GM19468 (cell line): ENCODE results near the gene TACC3.

Experiments
- ATAC-seq: cut with Tn5 transposase; IDR thresholded peaks from one replicate; pipeline ENCODE4 v1.9.1; 2021; ENCODE audit warnings: mild to moderate bottlenecking, moderate library complexity, moderate number of reproducible peaks; ENCODE audit not compliant: unreplicated experiment; ENCODE audit errors: extremely low read depth

TACC3 gene

DNA sequence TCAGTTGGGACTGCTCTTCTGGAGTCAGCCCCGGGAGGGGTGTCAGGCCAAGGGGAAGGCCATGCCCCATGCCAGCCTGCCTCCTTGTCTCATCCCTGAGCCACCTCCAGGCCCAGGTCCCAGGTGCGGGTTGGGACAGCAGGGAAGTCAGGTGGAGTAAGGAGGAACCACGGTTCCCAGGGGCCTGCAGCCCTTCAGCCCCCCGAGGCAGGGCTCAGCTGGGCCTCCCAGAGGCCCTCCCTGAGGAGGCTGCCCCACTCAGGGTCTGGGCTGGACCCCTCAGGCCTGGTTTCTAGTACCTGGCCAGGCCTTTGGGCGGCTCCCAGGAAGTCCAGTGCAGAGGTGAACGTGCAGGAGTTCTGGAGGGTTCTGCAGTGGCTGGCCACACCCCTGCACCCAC, 48.4 kb downstream of the TACC3 start:
- no peak for ATAC-seq

DNA sequence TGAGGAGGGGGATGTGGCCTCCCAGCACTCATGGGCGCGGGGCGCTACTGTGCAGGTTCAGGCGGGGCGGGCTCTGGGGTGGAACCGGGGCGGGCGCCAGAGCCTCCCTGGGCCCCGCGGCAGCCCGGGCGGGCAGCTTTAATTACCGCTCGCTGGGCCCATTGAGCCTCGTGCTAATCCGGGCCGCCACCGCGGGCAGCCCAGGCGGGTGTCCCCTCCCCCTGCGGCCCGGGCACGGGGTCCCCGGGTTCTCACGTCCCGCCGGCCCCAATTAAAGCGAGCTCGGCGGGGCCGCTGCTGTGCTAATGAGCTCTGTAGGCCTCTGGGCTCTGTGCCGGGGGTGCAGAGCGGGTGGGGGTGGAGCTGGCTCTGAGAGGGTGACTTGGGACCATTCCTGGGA, 48.9 kb downstream of the TACC3 start:
- no peak for ATAC-seq

- ATAC-seq: no peak
These were observed 49.5 kb downstream of the TACC3 start for GRCh38 chr4:1770791-1771231.

GRCh38 chr4:1771555-1772305, 50.4 kb downstream of the TACC3 start:
- no peak for ATAC-seq

GRCh38 chr4:1772853-1773538, 51.7 kb downstream of the TACC3 start:
- ATAC-seq: no peak

DNA sequence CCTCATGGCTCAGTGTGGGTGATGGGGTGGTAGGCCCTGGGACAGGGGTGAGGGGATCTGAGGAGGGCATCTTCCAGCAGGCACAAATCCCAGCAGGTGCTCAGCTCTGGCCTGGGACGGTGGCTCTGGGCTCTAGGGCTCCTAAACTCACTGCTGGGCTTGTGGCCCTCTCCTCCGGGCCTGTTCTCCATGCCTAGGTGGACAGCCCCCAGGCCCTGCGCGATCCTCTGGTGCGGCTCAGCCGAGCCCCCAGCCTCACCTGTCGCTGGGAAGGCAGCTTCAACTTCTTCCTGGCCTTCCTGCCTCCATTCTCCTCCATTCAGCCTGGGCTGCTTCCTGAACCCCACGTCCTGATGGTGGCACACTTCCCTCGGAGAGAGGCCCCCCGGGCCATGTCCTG, 52.4 kb downstream of the TACC3 start:
- ATAC-seq: no peak

DNA sequence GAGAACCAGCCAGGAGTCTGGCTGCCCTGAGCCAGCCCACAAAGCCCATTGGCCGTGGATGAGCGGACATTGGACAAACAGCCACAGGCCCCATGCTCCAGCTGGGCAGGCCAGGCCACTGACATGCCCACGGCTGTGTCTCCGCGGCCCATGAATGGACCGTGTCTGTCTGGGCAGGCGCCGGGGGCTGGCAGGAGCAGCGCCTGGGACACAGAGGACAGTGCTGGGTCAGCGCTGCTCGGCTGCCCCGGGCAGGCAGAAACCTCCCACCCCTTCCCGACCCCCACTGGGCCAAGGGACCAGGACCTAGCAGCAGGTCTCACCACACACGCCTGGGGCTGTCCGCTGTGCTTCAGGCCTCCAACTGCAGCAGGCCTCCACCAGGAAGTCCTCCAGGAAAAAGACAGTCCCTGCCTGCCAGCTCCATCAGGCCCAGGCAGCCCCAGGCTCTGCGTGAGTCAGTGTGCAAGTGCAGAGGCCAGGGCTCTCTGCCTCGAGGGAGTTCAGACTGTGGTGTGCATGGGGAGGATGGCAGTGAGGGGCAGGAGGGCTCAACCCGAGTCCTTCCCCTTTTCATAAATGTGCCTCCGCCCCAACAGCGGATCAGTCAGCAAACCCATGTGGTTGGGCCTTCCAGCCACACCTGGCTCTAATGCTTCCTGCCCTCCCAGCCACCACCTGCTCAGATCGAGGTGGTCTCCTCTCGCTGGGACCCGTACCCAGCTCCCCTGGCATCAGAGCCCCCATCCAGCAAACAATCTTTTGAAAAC, 54.6 kb downstream of the TACC3 start:
- ATAC-seq: no peak

DNA sequence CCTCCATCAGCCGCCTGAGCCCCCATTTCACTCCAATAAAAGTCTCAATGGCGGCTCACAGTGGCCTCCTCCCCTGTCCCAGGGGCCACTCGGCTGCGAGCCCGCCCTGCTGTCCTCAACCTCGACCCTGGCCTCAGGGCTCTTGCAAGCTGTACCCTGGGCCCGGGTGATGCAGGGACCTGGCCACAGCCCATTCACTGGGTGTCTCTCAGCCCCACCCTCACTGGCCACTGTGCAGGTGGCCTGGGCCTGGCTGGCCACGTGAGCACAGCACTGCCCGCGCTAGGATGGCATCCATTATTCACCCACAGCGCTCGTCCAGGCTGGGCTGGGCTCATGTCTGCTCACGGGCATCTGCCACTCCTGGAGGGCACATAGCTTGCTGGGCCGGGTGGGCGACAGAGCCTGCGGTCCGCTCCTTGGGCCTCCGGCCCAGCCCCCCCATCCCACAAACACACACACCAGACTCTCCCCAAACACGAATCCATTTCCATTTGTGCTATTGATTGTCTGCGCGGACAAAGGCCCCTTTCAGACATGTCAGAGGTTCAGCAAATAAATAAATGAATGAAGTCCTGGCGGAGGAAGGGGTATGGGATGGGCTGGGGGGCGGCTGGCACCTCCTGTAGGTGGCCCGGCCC, 55.3 kb downstream of the TACC3 start:
- no peak for ATAC-seq

- ATAC-seq: no peak
These were observed 56.7 kb downstream of the TACC3 start for GRCh38 chr4:1777822-1778641.

GRCh38 chr4:1778642-1779392, 57.5 kb downstream of the TACC3 start:
- no peak for ATAC-seq

DNA sequence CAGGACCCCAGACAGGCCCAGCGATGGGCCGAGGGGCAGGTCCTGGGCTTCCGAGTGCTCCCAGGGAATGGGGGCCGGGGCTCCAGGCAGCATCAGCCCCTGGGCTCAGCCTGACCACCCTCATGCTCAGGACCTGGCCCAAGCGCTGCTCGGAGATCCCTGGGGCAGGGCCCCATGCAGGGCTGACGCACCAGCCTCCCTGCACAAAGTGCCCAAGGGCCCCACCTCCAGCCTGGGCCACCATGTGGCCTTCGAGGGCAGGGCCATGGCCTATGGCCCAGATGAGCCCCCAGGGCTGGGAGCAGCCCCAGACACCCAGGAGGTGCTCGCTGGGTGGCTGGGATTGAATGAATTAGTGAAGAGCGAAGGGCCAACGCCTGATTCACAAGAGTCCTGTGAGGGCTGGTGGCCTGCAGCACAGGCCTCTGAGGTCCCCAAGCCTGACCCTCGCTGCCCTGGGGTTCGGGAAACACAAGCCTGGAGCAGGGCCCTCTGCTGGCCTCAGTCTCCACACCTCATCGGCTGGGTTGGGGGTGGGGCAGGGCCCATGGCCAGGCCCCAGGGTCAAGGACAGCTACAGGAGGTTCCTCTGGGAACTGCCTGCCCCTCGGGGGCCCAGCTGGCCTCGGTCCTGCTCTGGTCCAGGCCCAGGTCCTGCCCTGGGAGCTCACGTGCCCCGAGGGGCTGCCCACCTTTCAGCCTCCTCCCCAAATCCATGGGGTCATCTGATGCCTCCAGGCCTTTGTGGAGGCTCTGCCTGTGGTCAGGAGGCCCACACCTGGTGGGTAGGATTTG, 58.5 kb downstream of the TACC3 start:
- ATAC-seq: no peak

DNA sequence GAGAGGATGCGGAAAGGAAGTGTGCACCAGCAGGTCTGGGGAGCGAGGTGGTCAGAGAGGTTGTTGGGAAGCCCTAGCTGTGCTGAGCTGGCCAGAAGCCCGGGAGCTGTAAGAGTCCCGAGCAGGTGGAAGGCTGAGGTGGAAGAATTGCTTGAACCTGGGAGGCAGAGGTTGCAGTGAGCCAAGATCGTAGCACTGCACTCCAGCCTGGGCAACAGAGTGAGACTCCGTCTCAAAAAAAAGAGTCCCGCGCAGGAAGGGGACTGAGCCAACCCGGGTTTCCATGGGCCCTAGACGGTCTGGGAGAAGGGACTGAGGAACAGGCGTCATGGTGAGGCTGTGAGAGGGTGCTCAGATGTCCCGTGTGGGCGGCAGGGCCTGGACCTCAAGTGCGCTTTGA, 59.1 kb downstream of the TACC3 start:
- ATAC-seq: no peak

- ATAC-seq: no peak
These were observed 61.7 kb downstream of the TACC3 start for GRCh38 chr4:1783015-1783414.

DNA sequence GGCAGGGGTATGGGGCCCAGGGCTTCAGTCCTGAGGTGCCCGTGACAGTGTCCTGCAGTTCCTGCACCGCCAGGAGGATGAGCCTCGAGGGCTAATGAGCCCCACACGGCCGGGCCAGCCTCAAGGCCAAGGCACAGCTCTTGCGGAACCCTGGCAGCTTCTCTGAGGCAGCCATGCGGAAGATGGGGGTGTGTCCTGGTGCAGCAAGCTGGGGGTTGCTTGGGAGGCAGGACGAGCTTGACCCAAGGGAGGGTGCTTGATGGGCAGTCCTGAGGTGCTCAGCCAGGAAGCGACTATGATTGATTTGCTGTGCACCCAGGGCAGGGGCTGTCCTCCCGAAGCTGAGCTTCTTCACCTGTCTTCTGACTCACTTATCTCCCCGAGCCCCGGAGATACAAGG, 62.6 kb downstream of the TACC3 start:
- ATAC-seq: no peak

GRCh38 chr4:1784395-1784788, 63.1 kb downstream of the TACC3 start:
- no peak for ATAC-seq

GRCh38 chr4:1784789-1785591, 63.7 kb downstream of the TACC3 start:
- ATAC-seq: no peak

DNA sequence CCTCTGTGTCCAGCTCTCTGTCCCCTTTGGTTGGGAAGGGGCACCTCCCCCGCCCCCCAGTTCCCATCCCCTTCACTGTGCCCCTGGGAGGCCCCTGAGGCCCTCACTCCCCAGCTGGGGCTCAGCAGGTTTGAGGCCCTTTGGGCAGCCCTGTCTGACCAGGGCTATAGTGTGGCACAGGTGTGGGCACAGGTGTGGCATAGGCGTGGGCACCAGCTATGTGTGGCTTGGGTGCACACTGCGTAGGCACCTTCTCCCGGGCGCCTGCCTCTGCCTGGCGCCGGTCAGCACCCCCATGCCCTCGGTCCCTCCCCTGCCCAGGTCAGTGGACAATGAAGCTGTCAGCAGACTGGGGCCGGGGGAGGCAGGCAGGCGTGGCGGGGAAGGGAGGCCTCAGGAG, 64.3 kb downstream of the TACC3 start:
- ATAC-seq: no peak
